Stimulated activated CD4-positive, alpha-beta T cell treated with anti-CD3 and anti-CD28 coated beads, Interleukin-15, amount 100 ng/mL, for 1 hour (primary cell): ENCODE results near the gene STRA6.

Source experiments
- DNase-seq, 2 donors: peaks; one replicate each; pipeline ENCODE4 v3.0.0-alpha.2; 2020; ENCODE audit warnings: low read depth in 1 of 2, low spot score in 1 of 2

Gene STRA6

GRCh38 chr15:74133694-74134386 lies 68.7 kb downstream of the STRA6 start:
- no peak for DNase-seq

GRCh38 chr15:74132681-74133651 lies 69.6 kb downstream of the STRA6 start:
- DNase-seq = no peak

- DNase-seq = no peak
These were observed 70.8 kb downstream of the STRA6 start for GRCh38 chr15:74131628-74132413.

- no peak for DNase-seq
These were observed 71.5 kb downstream of the STRA6 start for GRCh38 chr15:74130849-74131627.

- no peak for DNase-seq
These were observed 72.3 kb downstream of the STRA6 start, which contains the start of gene ISLR2 for GRCh38 chr15:74130155-74130848. Gene ISLR2 (plus strand): TSS chr15:74130586. CDS start chr15:74132755, 2,169 bp downstream.

GRCh38 chr15:74129586-74130154 lies 72.9 kb downstream of the STRA6 start:
- no peak for DNase-seq
